Cardiac fibroblast (primary cell): Measurements from ENCODE around the gene MRPS27.

Source experiments
- DNase-seq, 2 donors: peaks; one replicate each; pipeline versions ENCODE4 v3.0.0 to v3.0.0-alpha.2; 2010; ENCODE audit warnings: low read depth in 2 of 2
- H3K4me3 ChIP-seq, 2 donors: replicated peaks in 1 of 2; 1 replicate in 1 of 2; 2 replicates in 1 of 2; pipeline ENCODE4 v1.5.1; 2011; ENCODE audit warnings: low read depth in 2 of 2, low read length in 2 of 2, mild to moderate bottlenecking in 2 of 2, moderate library complexity in 1 of 2
- TF ChIP-seq, protein P1 (sequence below): IDR thresholded peaks from one replicate; pipeline ENCODE4 v1.5.1; 2011; ENCODE audit warnings: low read depth, mild to moderate bottlenecking, low read length, inconsistent platforms

The MRPS27 gene

DNA sequence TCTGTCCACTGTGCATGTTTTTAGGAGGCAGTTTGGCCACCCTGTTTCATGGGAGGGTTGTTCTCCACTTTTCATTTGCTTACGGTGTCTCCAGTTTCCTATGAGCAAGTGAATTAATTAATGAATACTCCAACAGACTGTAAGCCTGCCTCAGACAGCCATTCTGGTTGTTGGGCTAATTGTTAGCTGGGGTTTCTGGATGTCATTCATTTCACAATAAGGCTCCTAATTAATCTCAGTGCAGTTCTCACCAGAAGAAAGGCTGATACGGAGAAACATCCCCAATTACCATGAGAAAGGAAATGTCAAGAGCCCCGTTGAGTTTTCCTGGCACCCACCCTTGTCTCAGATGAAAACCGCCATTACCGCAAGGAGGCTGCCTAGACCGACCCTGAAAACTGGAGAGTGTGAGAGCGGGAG, 136.9 kb downstream of the MRPS27 start:
- DNase-seq, result no peak
- no peak overlapping the region for H3K4me3 ChIP-seq
- TF ChIP-seq, protein P1, sequence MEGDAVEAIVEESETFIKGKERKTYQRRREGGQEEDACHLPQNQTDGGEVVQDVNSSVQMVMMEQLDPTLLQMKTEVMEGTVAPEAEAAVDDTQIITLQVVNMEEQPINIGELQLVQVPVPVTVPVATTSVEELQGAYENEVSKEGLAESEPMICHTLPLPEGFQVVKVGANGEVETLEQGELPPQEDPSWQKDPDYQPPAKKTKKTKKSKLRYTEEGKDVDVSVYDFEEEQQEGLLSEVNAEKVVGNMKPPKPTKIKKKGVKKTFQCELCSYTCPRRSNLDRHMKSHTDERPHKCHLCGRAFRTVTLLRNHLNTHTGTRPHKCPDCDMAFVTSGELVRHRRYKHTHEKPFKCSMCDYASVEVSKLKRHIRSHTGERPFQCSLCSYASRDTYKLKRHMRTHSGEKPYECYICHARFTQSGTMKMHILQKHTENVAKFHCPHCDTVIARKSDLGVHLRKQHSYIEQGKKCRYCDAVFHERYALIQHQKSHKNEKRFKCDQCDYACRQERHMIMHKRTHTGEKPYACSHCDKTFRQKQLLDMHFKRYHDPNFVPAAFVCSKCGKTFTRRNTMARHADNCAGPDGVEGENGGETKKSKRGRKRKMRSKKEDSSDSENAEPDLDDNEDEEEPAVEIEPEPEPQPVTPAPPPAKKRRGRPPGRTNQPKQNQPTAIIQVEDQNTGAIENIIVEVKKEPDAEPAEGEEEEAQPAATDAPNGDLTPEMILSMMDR, result no peak

DNA sequence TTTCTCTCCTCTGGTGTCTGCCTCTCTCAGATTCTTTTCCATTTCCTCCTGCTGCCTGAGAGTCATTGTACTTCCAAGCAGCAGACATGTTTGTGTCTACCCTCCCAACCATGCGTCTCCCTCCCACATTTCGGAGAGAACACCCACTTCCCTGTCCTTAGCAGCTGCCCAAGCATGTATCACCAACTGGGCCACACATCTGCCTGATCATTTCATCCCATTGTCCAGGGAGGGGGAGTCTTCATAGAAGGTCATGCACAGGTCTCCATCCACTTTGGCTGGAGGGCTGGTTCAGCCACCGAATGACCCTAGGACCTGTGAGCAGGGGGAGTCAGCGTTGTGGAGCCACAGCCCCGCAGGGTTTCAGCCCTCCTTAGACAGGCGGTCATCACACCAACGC, 137.4 kb downstream of the MRPS27 start:
- H3K4me3 ChIP-seq, result no peak overlapping the region
- no peak for DNase-seq
- TF ChIP-seq, protein P1, result no peak

DNA sequence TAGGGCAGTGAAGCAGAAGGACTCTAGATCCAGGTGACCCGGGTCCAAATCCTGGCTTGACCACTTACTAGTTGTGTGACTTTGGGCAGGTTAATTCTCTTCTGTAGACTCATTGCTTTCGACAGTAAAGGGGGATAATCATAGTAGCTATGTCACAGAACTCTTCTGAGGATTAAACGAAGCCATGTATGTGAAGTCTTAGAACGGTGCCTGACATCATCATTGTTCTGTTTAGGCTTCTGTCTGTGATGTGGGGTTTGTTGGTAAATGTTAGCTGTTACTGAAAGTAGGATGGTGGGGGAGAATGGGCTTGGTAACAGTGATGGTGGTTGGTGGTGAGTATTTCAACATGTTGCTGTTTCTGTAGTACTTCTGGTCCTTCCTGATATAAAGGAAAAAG, 139.1 kb downstream of the MRPS27 start:
- TF ChIP-seq, protein P1, result no peak
- H3K4me3 ChIP-seq, result no peak overlapping the region
- no peak for DNase-seq

DNA sequence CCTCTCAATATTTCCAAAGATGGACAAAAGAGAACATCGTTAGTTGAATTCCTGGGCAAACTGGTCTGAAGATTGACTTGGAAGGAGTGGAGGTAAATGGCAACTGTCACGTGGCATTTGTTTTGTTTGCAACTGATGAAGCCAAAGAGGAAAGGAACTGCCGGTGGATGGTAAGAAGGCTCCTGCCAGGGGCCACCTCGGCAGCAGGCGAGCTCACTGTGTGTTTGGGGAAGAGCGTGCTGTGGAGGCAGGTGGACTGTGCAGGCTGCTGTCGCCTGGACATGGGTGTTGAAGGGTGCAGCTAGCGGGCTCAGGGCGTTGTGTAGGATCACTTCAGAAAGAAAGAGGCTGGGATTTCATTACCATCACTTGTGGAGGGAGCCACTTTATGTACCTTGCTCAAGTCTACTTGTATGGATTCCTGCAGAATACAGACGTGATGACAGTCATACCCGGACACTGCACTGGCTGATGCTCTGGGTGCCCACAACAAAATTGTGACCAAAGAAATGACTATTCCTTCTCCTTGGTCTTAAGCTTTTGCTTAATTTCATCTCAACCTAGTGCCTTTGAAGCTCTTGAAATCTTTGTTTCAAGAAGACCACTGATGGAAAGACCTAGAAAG, 140.1 kb downstream of the MRPS27 start:
- H3K4me3 ChIP-seq, result peak overlapping the region in 1 of 2 donors; percentile 7
- TF ChIP-seq, protein P1, result no peak

DNA sequence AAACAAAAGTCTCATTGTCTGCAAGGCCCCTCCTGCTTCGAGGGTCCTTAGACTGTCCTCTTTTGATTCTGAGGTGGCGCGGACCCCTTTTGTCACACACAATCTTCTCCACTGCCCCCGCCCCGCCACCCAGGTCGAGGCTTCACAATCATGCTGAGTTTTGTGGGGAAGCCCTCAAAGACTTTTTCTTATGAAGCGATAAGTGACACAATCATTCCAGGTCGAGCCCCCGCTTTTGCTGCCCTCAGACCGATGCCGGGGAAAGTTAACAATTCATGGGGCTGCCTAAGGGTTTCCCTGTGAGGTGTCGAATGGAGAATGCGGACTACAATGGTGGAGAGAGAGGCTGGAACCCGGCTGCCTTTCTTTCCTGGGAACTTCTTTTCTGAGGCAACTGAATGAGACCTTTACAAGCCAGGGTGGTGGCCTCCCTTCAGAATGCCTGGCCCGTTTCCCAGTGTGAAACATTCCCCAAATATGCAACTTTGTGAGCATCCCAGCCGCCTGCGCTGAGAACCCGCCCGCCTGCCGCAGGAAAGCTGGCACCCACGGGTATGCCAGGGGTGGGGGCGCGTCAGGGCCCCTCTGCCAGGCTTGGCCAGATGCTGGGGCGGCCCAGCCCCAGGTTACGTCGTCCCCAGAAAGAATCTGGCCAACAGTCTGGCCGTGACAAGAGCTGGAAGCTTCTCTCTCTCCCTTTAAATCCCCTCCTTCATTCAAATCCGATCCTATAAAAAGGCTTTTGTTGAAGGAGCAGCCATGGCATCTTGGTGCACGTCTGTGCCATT, 140.8 kb downstream of the MRPS27 start:
- H3K4me3 ChIP-seq, result peak overlapping the region in 1 of 2 donors; percentile 9
- TF ChIP-seq, protein P1, result no peak
- DNase-seq, result peak; percentile 95

More for the DNA sequence above, 140.1 kb downstream of the MRPS27 start:
- no peak for DNase-seq

DNA sequence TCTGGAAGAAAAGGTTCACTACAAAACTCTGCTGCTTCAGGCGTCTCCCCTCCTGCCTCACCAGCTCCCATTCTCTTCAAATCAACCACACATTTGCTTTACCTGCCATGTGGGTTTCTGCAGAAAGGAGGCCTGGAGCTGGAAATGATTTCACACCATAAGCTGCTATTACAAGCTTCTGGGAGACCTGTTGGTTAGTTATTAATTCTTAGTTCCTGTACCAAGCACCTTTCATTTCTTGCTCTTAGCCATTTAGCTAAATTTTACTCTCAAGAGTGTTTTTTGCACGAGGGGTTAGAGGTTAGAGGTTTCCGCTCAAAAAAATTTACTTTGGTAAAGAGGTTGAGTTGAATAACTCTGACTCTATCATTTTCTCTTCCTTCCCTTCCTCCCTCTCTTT, 142.5 kb downstream of the MRPS27 start:
- TF ChIP-seq, protein P1, result no peak
- H3K4me3 ChIP-seq, result no peak overlapping the region
- DNase-seq, result no peak
